Panc1 (cell line): Measurements from ENCODE around the gene CRELD2. TPM values are rescaled to one million over a fixed set of nuclear protein-coding genes. Genes with fewer than 3 reads are reported as not detected.

Source experiments
- ATAC-seq: fragments of 200-7000 bp; cut with Tn5 transposase; 2 replicates; pipeline ENCODE4 v1.9.1; 2020; ENCODE audit warnings: mild to moderate bottlenecking, moderate library complexity
- BruUV-seq: library from RNA; stranded (reverse); fragments of 400-500 nt; replicated peaks from 2 replicates; lab custom pipeline; 2021; lab: Mats Ljungman, UMichigan
- CTCF ChIA-PET: fragments of 300-600 bp; sonication (Branson Sonifier 250); formaldehyde crosslinking; loops from one replicate; lab custom pipeline; 2022; ENCODE audit warnings: antibody characterized with exemption; lab: Charles Lee
- POLR2A ChIA-PET: fragments of 300-600 bp; sonication (Branson Sonifier 250); formaldehyde crosslinking; loops from one replicate; lab custom pipeline; 2022; ENCODE audit warnings: antibody characterized with exemption; lab: Charles Lee
- DNase-seq: peaks from one replicate; pipeline ENCODE4 v3.0.0-alpha.2; 2010; ENCODE audit warnings: low read depth, low spot score
- H3K27ac ChIP-seq: 2 replicates; pipeline ENCODE4 v1.5.1; 2011; ENCODE audit warnings: mild to moderate bottlenecking, low read length, inconsistent platforms
- H3K27me3 ChIP-seq: fragments of 200-500 bp; sonication (Bioruptor generic); 2 replicates; pipeline ENCODE4 v1.6.0; 2014; ENCODE audit warnings: low read length, inconsistent platforms; ENCODE audit not compliant: control insufficient read depth, insufficient read depth
- H3K36me3 ChIP-seq: fragments of 200-500 bp; sonication (Bioruptor generic); 2 replicates; pipeline ENCODE4 v1.5.1; 2014; ENCODE audit warnings: inconsistent platforms, mild to moderate bottlenecking, low read length, moderate library complexity; ENCODE audit not compliant: control insufficient read depth, insufficient read depth
- H3K4me1 ChIP-seq: 2 replicates; pipeline ENCODE4 v1.5.1; 2011; ENCODE audit warnings: inconsistent platforms, mild to moderate bottlenecking, low read length, moderate library complexity; ENCODE audit not compliant: control insufficient read depth, insufficient read depth
- H3K4me3 ChIP-seq, 2 experiments: 2 replicates each; pipeline ENCODE4 v1.5.1; 2011 to 2012; ENCODE audit warnings: low read depth in 2 of 2, low read length in 2 of 2, mild to moderate bottlenecking in 2 of 2, inconsistent platforms in 1 of 2, moderate library complexity in 1 of 2
- H3K9me3 ChIP-seq: fragments of 200-500 bp; sonication (Bioruptor generic); 2 replicates; pipeline ENCODE4 v1.5.1; 2014; ENCODE audit warnings: low read depth, mild to moderate bottlenecking, inconsistent platforms, low read length, moderate library complexity; ENCODE audit not compliant: control insufficient read depth, insufficient read depth
- CTCF ChIP-seq: fragments of 450-650 bp; IDR thresholded peaks from 2 replicates; pipeline ENCODE4 v1.5.1; 2017; ENCODE audit warnings: mild to moderate bottlenecking
- POLR2AphosphoS5 ChIP-seq: IDR thresholded peaks from 2 replicates; pipeline ENCODE4 v1.6.1; 2012; ENCODE audit warnings: mild to moderate bottlenecking, low read depth, low read length, moderate library complexity
- REST ChIP-seq, 2 experiments: IDR thresholded peaks; 2 replicates each; pipeline ENCODE4 v1.6.1; 2011 to 2012; ENCODE audit warnings: low read depth in 2 of 2, control low read depth in 1 of 2, low read length in 1 of 2, mild to moderate bottlenecking in 1 of 2, moderate library complexity in 1 of 2; ENCODE audit not compliant: insufficient read depth in 1 of 2
- SIN3A ChIP-seq: IDR thresholded peaks from 2 replicates; pipeline ENCODE4 v1.6.1; 2012; ENCODE audit warnings: low read depth, mild to moderate bottlenecking, low read length, moderate library complexity, borderline replicate concordance; ENCODE audit not compliant: insufficient read depth
- TCF7L2 ChIP-seq: IDR thresholded peaks from 2 replicates; pipeline ENCODE4 v1.6.1; 2011; ENCODE audit warnings: mild to moderate bottlenecking, low read depth, low read length, inconsistent platforms
- in situ Hi-C: cut with HindIII; loops from 2 replicates; pipeline ENCODE4 v1.10.0; 2016; ENCODE audit warnings: low sequenced_read_pairs, low pct_unique_long_range_greater_than_20kb
- intact Hi-C: fragments of 100-400 bp; cut with micrococcal nuclease; formaldehyde crosslinking; loops from one replicate; pipeline ENCODE4 v1.10.0; 2022; ENCODE audit not compliant: unreplicated experiment
- total RNA-seq: library from RNA; stranded (reverse); gene quantifications from one replicate; pipeline ENCODE4 v1.2.1, GENCODE V29; 2021; ENCODE audit not compliant: unreplicated experiment

Gene CRELD2
- total RNA-seq, 1 experiment from 2014 or later = 59.7 TPM

- H3K36me3 ChIP-seq = no peaks in the 10 kb centered on the region
- H3K27ac ChIP-seq = peak overlapping the region; percentile 63
- no peaks in the 10 kb centered on the region for H3K9me3 ChIP-seq
- TF ChIP-seq POLR2AphosphoS5 (no peak), CTCF (no peak), SIN3A (no peak), REST (IDR thresholded peaks at IDR 0.05; ENCODE audit: insufficient read depth in 1 of 2, low read depth in 2 of 2, low read length in 1 of 2) (no peak), TCF7L2 (no peak)
- H3K4me3 ChIP-seq = no peak overlapping the region
- DNase-seq (no peak), ATAC-seq (no peak)
- POLR2A ChIA-PET = no interaction called here
- BruUV-seq = no TSS peak
- CTCF ChIA-PET = interaction anchor here (0.5 kb wide), 1 partner anchor 12 kb away, joined by 10 read pairs; no protein-coding TSS in a partner anchor
- H3K4me1 ChIP-seq = peaks cover 64% of the 10 kb centered on the region
- H3K27me3 ChIP-seq = no peaks in the 10 kb centered on the region
- intact Hi-C loops (no loop called here), in situ Hi-C loops (no loop called here)
These were observed 29.9 kb downstream of the CRELD2 start for GRCh38 chr22:49948116-49948957.

GRCh38 chr22:49948958-49949913 lies 30.8 kb downstream of the CRELD2 start:
- no peak overlapping the region for H3K4me3 ChIP-seq
- TF ChIP-seq REST (IDR thresholded peaks at IDR 0.05; ENCODE audit: insufficient read depth in 1 of 2, low read depth in 2 of 2, low read length in 1 of 2) (no peak), SIN3A (no peak), CTCF (no peak), POLR2AphosphoS5 (no peak), TCF7L2 (no peak)
- intact Hi-C loops = no loop called here
- H3K27me3 ChIP-seq = no peaks in the 10 kb centered on the region
- no TSS peak for BruUV-seq
- ChIA-PET CTCF (interaction anchor here (0.5 kb wide), 1 partner anchor 13 kb away, joined by 10 read pairs; no protein-coding TSS in a partner anchor), POLR2A (no interaction called here)
- no peaks in the 10 kb centered on the region for H3K9me3 ChIP-seq
- in situ Hi-C loops = no loop called here
- peak; percentile 53 for ATAC-seq
- DNase-seq = no peak
- no peaks in the 10 kb centered on the region for H3K36me3 ChIP-seq
- H3K4me1 ChIP-seq = peaks cover 65% of the 10 kb centered on the region
- H3K27ac ChIP-seq = peak overlapping the region; percentile 63
